ENCODE results near the gene VAV2.

VAV2 gene

GRCh38 chr9:133864011-133864410, 128.1 kb downstream of the VAV2 start:
- Histone ChIP-seq H3K36me3 (ENCODE audit: control insufficient read depth, insufficient read depth, low read length) (no peaks in the 10 kb centered on the region), H3K27ac (no peak overlapping the region), H3K27me3 (ENCODE audit: control insufficient read depth, insufficient read depth, low read length) (no peaks in the 10 kb centered on the region), H3K4me1 (no peaks in the 10 kb centered on the region), H3K4me2 (ENCODE audit: low read length) (no peak overlapping the region), H3K79me2 (peaks cover under 1% of the 10 kb centered on the region), H3K9me3 (ENCODE audit: control insufficient read depth, low read length) (no peaks in the 10 kb centered on the region), H3K4me3 (ENCODE audit: low read depth, low read length) (no peak overlapping the region), H2AFZ (no peak overlapping the region), H3K9ac (no peak overlapping the region)
- no peak for TF ChIP-seq CTCF (IDR thresholded peaks at IDR 0.05)

- no peak overlapping the region for H3K4me3 ChIP-seq (ENCODE audit: low read depth, low read length)
Observed at GRCh38 chr9:133863257-133863592, 128.9 kb downstream of the VAV2 start.

GRCh38 chr9:133862585-133863256, 129.4 kb downstream of the VAV2 start:
- H2AFZ ChIP-seq = no peak overlapping the region

More at GRCh38 chr9:133863257-133863592, 128.9 kb downstream of the VAV2 start:
- H2AFZ ChIP-seq = no peak overlapping the region
- TF ChIP-seq CTCF (IDR thresholded peaks at IDR 0.05) = no peak
- H3K9ac ChIP-seq = no peak overlapping the region
- H3K27ac ChIP-seq = peak overlapping the region; percentile 63
- H3K4me2 ChIP-seq (ENCODE audit: low read length) = no peak overlapping the region
- H3K36me3 ChIP-seq (ENCODE audit: control insufficient read depth, insufficient read depth, low read length) = no peaks in the 10 kb centered on the region
- no peaks in the 10 kb centered on the region for H3K4me1 ChIP-seq
- no peaks in the 10 kb centered on the region for H3K27me3 ChIP-seq (ENCODE audit: control insufficient read depth, insufficient read depth, low read length)
- no peaks in the 10 kb centered on the region for H3K9me3 ChIP-seq (ENCODE audit: control insufficient read depth, low read length)
- H3K79me2 ChIP-seq = no peaks in the 10 kb centered on the region

GRCh38 chr9:133861692-133862091, 130.4 kb downstream of the VAV2 start:
- Histone ChIP-seq H3K4me2 (ENCODE audit: low read length) (no peak overlapping the region), H3K9me3 (ENCODE audit: control insufficient read depth, low read length) (no peaks in the 10 kb centered on the region), H2AFZ (no peak overlapping the region), H3K9ac (no peak overlapping the region), H3K36me3 (ENCODE audit: control insufficient read depth, insufficient read depth, low read length) (no peaks in the 10 kb centered on the region), H3K27ac (no peak overlapping the region), H3K4me1 (no peaks in the 10 kb centered on the region), H3K79me2 (no peaks in the 10 kb centered on the region), H3K4me3 (ENCODE audit: low read depth, low read length) (no peak overlapping the region), H3K27me3 (ENCODE audit: control insufficient read depth, insufficient read depth, low read length) (no peaks in the 10 kb centered on the region)
- no peak for TF ChIP-seq CTCF (IDR thresholded peaks at IDR 0.05)

More at GRCh38 chr9:133862585-133863256, 129.4 kb downstream of the VAV2 start:
- peak overlapping the region; percentile 63 for H3K27ac ChIP-seq
- no peak overlapping the region for H3K4me3 ChIP-seq (ENCODE audit: low read depth, low read length)
- no peaks in the 10 kb centered on the region for H3K9me3 ChIP-seq (ENCODE audit: control insufficient read depth, low read length)
- H3K36me3 ChIP-seq (ENCODE audit: control insufficient read depth, insufficient read depth, low read length) = no peaks in the 10 kb centered on the region
- no peaks in the 10 kb centered on the region for H3K4me1 ChIP-seq
- TF ChIP-seq CTCF (IDR thresholded peaks at IDR 0.05) = no peak
- no peaks in the 10 kb centered on the region for H3K79me2 ChIP-seq
- H3K9ac ChIP-seq = no peak overlapping the region
- H3K4me2 ChIP-seq (ENCODE audit: low read length) = no peak overlapping the region
- no peaks in the 10 kb centered on the region for H3K27me3 ChIP-seq (ENCODE audit: control insufficient read depth, insufficient read depth, low read length)

- TF ChIP-seq CTCF (IDR thresholded peaks at IDR 0.05) = no peak
- H2AFZ ChIP-seq = no peak overlapping the region
- no peaks in the 10 kb centered on the region for H3K36me3 ChIP-seq (ENCODE audit: control insufficient read depth, insufficient read depth, low read length)
- H3K27me3 ChIP-seq (ENCODE audit: control insufficient read depth, insufficient read depth, low read length) = no peaks in the 10 kb centered on the region
- no peak overlapping the region for H3K9ac ChIP-seq
- H3K27ac ChIP-seq = no peak overlapping the region
- H3K9me3 ChIP-seq (ENCODE audit: control insufficient read depth, low read length) = no peaks in the 10 kb centered on the region
- H3K4me2 ChIP-seq (ENCODE audit: low read length) = no peak overlapping the region
- no peaks in the 10 kb centered on the region for H3K4me1 ChIP-seq
- no peak overlapping the region for H3K4me3 ChIP-seq (ENCODE audit: low read depth, low read length)
- no peaks in the 10 kb centered on the region for H3K79me2 ChIP-seq
Observed at GRCh38 chr9:133861086-133861485, 131.0 kb downstream of the VAV2 start.
